Measurements from ENCODE around the gene NISCH. TPM values are rescaled to one million over a fixed set of nuclear protein-coding genes. Genes with fewer than 3 reads are reported as not detected.

NISCH gene
- total and polyA plus RNA-seq, 2 experiments from 2014 or later = 18.4 to 76.4 TPM

DNA sequence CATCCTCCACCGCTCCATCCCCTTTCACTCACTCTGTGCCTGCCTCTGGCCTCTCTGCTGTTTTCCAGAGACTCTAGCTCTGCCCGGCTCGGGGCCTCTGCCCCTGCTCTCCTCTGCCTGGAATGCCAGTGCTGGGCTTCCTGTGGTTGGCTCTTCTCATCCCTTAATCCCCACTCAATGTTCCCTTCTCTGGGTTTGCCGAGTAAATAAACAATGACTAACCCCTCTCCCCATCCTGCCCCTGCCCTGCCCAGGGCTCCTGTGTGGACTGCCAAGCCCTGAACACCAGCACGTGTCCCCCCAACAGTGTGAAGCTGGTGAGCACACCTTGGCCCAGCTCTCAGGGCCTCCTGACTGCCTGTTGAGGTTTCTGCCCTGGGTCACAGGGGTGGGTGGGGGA is 52.0 kb downstream of the NISCH start (continued):
- TF ChIP-seq, protein P1, sequence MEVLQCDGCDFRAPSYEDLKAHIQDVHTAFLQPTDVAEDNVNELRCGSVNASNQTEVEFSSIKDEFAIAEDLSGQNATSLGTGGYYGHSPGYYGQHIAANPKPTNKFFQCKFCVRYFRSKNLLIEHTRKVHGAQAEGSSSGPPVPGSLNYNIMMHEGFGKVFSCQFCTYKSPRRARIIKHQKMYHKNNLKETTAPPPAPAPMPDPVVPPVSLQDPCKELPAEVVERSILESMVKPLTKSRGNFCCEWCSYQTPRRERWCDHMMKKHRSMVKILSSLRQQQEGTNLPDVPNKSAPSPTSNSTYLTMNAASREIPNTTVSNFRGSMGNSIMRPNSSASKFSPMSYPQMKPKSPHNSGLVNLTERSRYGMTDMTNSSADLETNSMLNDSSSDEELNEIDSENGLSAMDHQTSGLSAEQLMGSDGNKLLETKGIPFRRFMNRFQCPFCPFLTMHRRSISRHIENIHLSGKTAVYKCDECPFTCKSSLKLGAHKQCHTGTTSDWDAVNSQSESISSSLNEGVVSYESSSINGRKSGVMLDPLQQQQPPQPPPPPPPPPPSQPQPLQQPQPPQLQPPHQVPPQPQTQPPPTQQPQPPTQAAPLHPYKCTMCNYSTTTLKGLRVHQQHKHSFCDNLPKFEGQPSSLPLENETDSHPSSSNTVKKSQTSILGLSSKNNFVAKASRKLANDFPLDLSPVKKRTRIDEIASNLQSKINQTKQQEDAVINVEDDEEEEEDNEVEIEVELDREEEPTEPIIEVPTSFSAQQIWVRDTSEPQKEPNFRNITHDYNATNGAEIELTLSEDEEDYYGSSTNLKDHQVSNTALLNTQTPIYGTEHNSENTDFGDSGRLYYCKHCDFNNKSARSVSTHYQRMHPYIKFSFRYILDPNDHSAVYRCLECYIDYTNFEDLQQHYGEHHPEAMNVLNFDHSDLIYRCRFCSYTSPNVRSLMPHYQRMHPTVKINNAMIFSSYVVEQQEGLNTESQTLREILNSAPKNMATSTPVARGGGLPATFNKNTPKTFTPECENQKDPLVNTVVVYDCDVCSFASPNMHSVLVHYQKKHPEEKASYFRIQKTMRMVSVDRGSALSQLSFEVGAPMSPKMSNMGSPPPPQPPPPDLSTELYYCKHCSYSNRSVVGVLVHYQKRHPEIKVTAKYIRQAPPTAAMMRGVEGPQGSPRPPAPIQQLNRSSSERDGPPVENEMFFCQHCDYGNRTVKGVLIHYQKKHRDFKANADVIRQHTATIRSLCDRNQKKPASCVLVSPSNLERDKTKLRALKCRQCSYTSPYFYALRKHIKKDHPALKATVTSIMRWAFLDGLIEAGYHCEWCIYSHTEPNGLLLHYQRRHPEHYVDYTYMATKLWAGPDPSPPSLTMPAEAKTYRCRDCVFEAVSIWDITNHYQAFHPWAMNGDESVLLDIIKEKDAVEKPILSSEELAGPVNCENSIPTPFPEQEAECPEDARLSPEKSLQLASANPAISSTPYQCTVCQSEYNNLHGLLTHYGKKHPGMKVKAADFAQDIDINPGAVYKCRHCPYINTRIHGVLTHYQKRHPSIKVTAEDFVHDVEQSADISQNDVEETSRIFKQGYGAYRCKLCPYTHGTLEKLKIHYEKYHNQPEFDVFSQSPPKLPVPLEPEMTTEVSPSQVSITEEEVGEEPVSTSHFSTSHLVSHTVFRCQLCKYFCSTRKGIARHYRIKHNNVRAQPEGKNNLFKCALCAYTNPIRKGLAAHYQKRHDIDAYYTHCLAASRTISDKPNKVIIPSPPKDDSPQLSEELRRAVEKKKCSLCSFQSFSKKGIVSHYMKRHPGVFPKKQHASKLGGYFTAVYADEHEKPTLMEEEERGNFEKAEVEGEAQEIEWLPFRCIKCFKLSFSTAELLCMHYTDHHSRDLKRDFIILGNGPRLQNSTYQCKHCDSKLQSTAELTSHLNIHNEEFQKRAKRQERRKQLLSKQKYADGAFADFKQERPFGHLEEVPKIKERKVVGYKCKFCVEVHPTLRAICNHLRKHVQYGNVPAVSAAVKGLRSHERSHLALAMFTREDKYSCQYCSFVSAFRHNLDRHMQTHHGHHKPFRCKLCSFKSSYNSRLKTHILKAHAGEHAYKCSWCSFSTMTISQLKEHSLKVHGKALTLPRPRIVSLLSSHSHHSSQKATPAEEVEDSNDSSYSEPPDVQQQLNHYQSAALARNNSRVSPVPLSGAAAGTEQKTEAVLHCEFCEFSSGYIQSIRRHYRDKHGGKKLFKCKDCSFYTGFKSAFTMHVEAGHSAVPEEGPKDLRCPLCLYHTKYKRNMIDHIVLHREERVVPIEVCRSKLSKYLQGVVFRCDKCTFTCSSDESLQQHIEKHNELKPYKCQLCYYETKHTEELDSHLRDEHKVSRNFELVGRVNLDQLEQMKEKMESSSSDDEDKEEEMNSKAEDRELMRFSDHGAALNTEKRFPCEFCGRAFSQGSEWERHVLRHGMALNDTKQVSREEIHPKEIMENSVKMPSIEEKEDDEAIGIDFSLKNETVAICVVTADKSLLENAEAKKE (CRISPR knock-in tag; IDR thresholded peaks at IDR 0.05) = no peak
- TF ChIP-seq NANOG (IDR thresholded peaks at IDR 0.05; ENCODE audit: borderline replicate concordance) = no peak
- TF ChIP-seq REST (IDR thresholded peaks at IDR 0.05; ENCODE audit: unreplicated experiment) = no peak
- TF ChIP-seq EZH2 (IDR thresholded peaks at IDR 0.05; ENCODE audit: low read depth, unreplicated experiment) = no peak
- no peak for TF ChIP-seq CREB1 (CRISPR knock-in tag; IDR thresholded peaks at IDR 0.05; ENCODE audit: low read depth)
- no peak for TF ChIP-seq EZH2phosphoT487 (IDR thresholded peaks at IDR 0.05; ENCODE audit: unreplicated experiment)
- no peak for TF ChIP-seq ZNF331 (CRISPR knock-in tag; IDR thresholded peaks at IDR 0.05; ENCODE audit: low read depth)
- no peak for TF ChIP-seq ZNF114 (CRISPR knock-in tag; IDR thresholded peaks at IDR 0.05)
- no peak for TF ChIP-seq POLR2AphosphoS5 (IDR thresholded peaks at IDR 0.05; ENCODE audit: low read depth)
- TF ChIP-seq STAT1 (IDR thresholded peaks at IDR 0.05; ENCODE audit: unreplicated experiment) = no peak

Data from GM23338 (cell line).